ENCODE measurements around the gene XDH.
A peak's percentile ranks its signal among the peaks of the same experiment; 100 is the strongest.

XDH gene

DNA sequence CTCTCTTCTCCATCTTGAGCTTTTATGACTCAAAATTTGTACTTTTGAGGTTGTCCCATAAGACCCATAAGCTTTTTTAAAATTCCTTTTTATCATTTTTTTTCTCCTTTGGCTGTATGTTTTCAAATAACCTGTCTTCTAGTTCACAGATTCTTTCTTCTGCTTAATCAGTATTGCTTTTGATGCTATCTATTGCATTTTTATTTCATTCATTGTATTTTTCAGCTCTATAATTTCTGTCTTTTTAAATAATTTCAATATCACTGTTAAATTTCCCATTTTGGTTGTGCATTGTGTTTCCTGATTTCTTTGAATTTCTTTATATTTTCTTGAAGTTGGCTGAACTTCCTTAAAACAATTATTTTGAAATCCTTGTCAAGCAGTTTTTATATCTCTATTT lies 4.8 kb upstream of the XDH start:
- DNase-seq (ENCODE audit: insufficient read length, low spot score) (no peak), FAIRE-seq (no peak)
- no peak for TF ChIP-seq POLR2A (IDR thresholded peaks at IDR 0.05; ENCODE audit: low read depth, low read length)

DNA sequence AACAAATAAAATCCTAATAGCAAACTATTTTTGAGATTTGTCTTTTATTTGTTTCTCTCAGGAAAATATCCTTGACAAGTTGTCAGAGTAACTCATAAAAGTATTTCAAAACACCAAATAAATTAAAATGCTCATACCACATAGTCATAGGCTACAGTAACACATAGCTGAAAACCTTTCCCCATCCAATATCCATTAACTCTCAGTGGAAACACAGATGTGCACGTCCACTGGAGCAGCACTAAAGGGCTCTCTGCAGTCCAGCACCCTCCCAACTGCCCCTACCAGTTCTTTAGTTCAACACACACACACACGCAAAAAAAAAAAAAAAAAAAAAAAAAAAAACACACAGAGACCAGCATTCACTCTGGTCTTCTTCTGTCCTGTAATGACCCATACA lies 879 bp upstream of the XDH start:
- TF ChIP-seq POLR2A (IDR thresholded peaks at IDR 0.05; ENCODE audit: low read depth, low read length), result no peak
- no peak for FAIRE-seq
- DNase-seq (ENCODE audit: insufficient read length, low spot score), result no peak

DNA sequence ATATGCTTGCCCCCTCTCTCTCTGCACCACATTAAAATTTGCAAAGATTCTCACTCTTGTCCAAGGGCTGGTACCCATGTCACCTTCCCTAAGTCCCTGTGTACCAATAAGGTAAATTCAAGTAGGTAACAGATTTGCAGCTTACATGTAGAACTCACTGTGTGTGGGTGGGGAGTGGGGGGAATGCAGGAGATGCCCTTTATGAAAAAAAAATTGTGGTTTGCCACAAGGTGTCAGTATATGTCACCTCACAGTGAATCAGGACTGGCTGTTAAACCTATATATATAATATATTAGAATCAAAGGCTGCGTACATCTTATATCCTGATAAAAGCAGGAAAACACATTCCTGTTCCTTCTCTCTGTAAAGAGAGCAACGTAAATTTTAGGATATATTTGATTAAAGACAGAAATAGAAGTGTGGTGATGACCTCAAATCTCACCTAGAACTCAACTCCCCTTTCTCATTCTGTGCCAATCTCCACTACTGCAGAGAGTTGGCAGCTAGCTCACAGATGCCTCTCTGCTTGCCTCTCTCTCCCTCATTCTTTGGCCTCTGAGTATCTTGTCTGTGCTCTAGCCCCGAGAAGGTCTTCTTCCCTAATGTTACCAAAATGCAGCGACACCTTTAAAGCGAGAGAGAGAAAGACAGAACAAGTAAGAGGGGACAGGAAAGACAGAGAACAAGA lies 536 bp downstream of the XDH start:
- DNase-seq (ENCODE audit: insufficient read length, low spot score) (no peak), FAIRE-seq (no peak)
- no peak for TF ChIP-seq POLR2A (IDR thresholded peaks at IDR 0.05; ENCODE audit: low read depth, low read length)

DNA sequence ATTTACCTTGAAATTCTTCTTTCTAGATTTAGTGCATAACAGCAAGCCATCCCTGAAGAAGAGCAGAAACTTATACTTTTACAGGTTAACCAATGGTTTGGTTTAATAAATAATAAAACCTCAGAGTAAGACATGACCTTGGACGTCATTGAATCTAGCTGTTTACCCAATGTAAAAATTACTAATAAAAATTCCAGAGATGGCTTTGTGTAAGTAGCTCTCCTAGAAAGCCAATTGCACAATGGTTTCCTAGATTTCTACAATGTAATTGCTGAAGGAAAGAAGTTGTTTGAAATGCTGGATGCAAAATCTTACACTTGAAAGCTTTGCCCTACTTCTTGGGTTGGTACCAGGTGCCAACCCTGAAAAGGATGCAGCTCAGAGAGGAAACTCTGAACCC lies 1.5 kb downstream of the XDH start:
- FAIRE-seq (no peak), DNase-seq (ENCODE audit: insufficient read length, low spot score) (no peak)
- no peak for TF ChIP-seq POLR2A (IDR thresholded peaks at IDR 0.05; ENCODE audit: low read depth, low read length)

DNA sequence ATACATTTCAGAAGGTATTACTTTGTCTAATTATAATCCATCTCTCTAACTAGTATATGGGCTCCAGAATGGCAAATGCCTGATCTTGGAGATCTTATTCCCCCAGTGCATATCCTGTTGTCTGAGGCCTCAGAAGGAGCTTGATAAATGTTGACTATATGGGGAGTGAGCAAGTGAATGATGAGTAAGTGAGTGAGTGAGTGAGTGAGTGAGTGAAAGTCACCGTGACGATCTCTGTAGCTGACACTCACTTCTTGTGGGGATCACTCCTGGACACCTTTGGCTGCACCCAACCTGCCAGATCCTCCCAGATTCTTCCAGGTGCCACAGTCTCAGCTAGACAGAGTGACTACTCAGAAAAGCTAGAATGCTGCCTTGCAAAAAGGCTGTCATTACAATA lies 2.8 kb downstream of the XDH start:
- DNase-seq (ENCODE audit: insufficient read length, low spot score), result no peak
- TF ChIP-seq POLR2A (IDR thresholded peaks at IDR 0.05; ENCODE audit: low read depth, low read length), result no peak
- FAIRE-seq, result no peak

DNA sequence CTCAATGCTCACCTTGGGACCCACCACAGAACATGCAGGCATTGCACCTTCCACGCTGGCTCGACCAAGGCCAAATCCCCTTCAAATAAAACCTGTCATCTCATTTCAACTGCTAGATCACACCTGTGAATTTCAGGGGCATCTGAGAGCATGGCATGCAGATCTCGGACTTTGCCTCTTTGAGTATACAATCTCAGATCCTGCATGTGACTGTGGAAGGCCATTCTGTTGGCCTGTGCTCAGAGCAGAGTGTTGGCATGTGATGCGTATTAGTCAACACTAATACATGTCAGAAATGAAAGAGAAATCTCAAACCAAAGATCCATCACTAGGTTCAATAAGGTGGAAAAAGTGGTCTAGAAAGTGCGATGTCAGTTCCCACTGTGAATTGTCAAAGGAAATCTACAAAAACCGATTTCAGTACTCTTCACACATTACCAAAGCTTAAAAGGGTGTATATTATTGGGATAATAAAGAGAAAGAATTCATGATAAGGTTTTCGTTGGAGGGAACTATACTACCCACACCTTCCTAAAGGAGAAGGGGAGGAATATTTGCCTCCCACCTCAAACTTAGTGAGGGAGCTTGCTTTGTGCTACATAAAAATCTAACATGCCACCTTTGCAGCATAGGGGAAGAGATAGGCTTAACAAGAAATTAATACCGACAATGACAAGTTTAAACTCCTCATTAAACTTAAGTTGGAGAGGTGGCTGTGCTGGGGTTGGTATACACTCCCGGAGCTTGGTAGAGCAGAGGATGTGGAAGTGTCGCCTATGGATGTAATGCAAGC lies 7.8 kb downstream of the XDH start:
- DNase-seq (ENCODE audit: insufficient read length, low spot score), result no peak
- no peak for TF ChIP-seq POLR2A (IDR thresholded peaks at IDR 0.05; ENCODE audit: low read depth, low read length)
- FAIRE-seq, result no peak

DNA sequence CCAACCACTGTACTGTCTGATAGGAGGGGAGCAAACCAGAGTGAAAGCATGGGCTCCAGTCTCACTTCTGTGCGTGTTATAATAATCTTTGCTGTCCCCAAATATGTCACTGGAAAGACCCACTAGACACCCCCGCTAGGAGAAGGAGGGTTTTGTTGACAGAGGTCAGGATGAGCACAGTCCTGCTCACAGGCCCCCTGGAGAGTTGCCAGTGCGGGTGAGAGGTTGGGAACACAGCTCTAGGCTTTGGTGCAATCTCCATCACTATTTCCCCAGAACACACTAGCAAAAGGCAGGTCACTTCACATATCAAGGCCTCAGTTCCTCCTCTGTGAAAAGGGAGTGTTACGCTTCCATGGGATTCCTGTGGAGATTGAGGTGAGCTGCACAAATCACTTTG lies 9.7 kb downstream of the XDH start:
- TF ChIP-seq POLR2A (IDR thresholded peaks at IDR 0.05; ENCODE audit: low read depth, low read length), result no peak
- FAIRE-seq (no peak), DNase-seq (ENCODE audit: insufficient read length, low spot score) (no peak)

DNA sequence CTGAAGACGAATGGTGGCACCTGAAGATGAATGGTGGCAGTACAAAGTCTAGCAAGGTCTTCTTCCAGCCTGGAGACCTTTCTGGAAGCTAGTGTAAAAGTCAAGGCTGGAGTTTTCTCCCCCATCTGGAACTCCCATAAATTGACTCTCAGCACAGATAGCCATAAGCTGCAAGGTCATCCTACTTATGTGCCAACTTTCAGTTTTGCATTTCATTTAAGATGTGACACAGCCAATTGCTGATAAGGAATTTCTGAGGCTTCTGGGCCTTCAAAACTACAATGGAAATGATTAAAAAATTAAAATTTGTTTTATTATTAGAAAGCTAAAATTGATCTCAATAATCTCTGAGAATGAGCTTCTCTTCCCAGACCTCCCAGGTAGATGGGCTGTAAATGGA lies 10.2 kb downstream of the XDH start:
- no peak for FAIRE-seq

DNA sequence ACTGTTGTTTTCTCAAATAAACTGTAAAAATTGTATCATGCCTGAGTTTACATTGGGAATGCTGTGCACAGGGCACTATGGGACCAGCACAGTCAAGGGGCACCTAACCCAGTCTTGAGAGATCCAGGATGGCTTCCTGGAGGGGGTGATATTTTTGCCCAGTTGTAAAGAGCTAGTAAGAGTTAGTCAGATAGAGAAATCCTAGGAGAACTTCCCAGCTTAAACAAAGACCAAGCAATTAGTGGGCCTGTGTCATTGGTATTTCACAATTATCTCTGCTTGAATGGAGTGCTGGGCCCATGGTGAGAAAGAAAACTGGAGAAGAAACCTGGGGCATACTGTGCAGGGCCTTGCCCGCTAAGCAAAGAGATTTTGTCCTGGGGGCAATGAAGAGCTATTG lies 12.2 kb downstream of the XDH start:
- TF ChIP-seq POLR2A (IDR thresholded peaks at IDR 0.05; ENCODE audit: low read depth, low read length), result no peak
- FAIRE-seq (no peak), DNase-seq (ENCODE audit: insufficient read length, low spot score) (no peak)

More for the DNA sequence above, 10.2 kb downstream of the XDH start:
- TF ChIP-seq POLR2A (IDR thresholded peaks at IDR 0.05; ENCODE audit: low read depth, low read length), result no peak
- no peak for DNase-seq (ENCODE audit: insufficient read length, low spot score)

DNA sequence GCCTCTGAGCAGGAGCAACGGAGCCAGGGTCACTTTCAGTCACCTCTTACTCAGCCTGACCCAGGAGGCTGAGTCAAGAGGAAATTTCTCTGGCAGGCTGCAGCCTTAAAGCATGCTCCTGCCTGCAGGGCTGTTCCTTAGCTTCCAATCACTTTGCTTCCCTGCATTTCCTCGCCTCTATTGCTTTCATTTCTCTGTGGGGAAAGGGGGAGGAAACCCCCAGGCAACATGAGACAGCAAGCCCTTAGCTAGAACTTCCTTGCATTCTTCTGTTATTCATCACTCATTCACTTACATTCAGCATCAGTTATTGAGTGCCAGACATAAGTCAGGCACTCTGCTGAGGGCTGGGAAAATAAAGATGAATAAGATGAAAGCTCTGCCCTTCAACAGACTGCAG lies 13.0 kb downstream of the XDH start:
- DNase-seq (ENCODE audit: insufficient read length, low spot score) (peak; percentile 68), FAIRE-seq (peak; percentile 98)
- TF ChIP-seq POLR2A (IDR thresholded peaks at IDR 0.05; ENCODE audit: low read depth, low read length), result no peak

DNA sequence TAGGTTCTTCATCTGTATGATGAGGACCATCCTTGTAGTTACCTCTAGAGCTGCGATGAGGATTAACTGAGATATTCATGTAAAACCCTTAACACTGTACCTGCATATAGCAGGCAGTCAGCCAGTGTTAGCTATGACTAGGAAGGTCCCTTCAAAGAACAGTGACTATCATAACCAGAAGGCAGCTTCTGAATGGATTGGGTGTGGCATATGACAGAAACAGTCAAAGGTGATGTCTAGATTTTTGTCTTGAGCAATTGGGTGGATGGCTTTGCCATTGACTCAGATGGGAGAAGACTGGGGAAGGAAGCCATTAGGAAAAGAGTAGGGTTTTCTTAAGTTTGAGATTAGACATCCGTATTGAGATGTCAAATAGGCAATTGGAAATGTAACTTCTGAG lies 15.7 kb downstream of the XDH start:
- FAIRE-seq, result no peak

DNA sequence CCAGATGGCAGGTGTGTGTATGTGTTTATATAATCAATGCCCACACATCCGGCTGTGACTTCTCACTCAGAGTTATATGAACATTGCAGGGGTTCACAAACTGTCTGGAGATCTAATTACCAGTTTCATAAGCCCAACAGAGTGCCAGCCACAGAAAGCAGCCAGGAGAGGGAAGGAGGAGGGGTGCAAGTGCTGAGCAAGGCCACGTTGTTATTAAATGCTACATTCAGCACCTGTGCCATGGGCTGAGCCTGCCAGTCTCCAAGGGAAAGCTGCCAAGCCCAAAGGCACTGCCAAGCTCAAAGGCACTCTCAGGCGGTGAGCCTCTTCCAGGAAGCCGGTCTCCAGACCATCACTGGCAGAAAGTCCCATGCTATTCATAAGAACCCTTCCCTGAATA lies 17.4 kb downstream of the XDH start:
- no peak for TF ChIP-seq POLR2A (IDR thresholded peaks at IDR 0.05; ENCODE audit: low read depth, low read length)
- FAIRE-seq (no peak), DNase-seq (ENCODE audit: insufficient read length, low spot score) (no peak)

More for the DNA sequence above, 15.7 kb downstream of the XDH start:
- no peak for TF ChIP-seq POLR2A (IDR thresholded peaks at IDR 0.05; ENCODE audit: low read depth, low read length)
- DNase-seq (ENCODE audit: insufficient read length, low spot score), result no peak

DNA sequence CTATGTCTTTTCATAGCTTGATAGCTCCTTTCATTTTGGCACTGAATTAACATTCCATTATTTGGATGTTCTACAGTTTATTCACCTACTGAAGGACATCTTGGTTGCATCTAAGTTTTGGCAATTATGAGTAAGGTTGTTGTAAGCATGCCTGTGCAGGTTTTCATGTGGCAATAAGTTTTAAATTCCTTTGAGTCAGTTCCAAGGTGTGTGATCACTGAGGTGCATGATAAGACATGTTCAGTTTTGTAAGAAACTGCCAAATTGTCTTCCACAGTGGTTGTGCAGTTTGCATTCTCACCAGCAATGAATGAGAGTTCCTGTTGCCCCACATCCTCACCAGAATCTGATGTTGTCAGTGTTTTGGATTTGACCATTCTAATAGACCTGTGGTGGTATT lies 24.2 kb downstream of the XDH start:
- peak; percentile 20 for FAIRE-seq
- TF ChIP-seq POLR2A (IDR thresholded peaks at IDR 0.05; ENCODE audit: low read depth, low read length), result no peak
- no peak for DNase-seq (ENCODE audit: insufficient read length, low spot score)

DNA sequence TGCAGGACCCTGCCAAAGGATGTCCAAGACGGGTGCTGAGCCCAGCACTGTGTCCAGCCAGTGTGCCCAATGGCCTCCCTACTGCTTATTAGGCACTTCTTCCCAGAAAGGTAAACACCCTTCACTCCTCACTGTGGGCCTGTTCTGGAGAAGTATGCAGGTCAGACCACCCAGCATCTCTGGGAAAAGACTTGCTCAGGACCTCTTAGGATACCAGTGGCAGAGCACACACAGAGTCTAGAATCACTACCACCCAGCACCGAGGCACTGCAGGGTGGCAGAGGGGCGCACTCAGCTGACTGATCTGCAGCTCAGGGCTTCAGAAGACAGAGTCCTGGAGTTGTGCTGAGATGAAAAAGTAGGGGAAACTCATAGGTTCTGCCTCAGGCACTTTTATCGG lies 25.8 kb downstream of the XDH start:
- no peak for FAIRE-seq

DNA sequence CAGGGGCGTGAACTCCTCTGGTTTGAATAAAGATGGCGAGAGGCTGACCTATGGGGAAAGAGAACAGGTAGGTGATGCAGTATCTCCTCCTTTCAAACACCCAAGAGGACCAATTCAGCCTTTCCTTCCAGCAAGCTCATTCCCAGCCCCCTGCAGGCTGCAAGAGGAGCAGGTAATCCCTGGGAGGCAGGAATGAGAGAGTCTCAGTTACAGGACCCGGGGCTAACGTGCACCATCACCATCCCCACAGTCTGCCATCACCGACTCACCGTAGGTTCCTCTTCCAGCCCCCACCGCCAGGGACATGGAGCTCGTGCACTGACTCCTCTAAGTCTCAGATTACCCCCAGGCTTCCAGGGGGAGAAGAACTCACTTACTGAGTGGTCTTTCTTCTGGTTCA lies 26.7 kb downstream of the XDH start:
- no peak for TF ChIP-seq POLR2A (IDR thresholded peaks at IDR 0.05; ENCODE audit: low read depth, low read length)
- FAIRE-seq, result no peak
- no peak for DNase-seq (ENCODE audit: insufficient read length, low spot score)

More for the DNA sequence above, 25.8 kb downstream of the XDH start:
- no peak for DNase-seq (ENCODE audit: insufficient read length, low spot score)
- no peak for TF ChIP-seq POLR2A (IDR thresholded peaks at IDR 0.05; ENCODE audit: low read depth, low read length)
